Measurements from ENCODE around the gene LIPM. TPM values are rescaled to one million over a fixed set of nuclear protein-coding genes. Genes with fewer than 3 reads are reported as not detected.

Gene LIPM
- total RNA-seq, 1 experiment from 2014 or later, result not detected

- TF ChIP-seq CTCF (IDR thresholded peaks at IDR 0.05; ENCODE audit: unreplicated experiment), result no peak
- intact Hi-C loops (cut with micrococcal nuclease), result no loop called here
- CTCF ChIA-PET, result interaction anchor here (0.6 to 1.3 kb wide), 5 partner anchors 15 to 64 kb away, joined by 3 to 9 read pairs (median 3); no protein-coding TSS in a partner anchor
Measured at GRCh38 chr10:88870089-88870488, 67.6 kb downstream of the LIPM start.

More at GRCh38 chr10:88870089-88870488, 67.6 kb downstream of the LIPM start:
- Mint-ChIP-seq H3K27me3 (ENCODE audit: insufficient read depth, unreplicated experiment) (no peaks in the 10 kb centered on the region), H3K36me3 (ENCODE audit: insufficient read depth, unreplicated experiment) (no peaks in the 10 kb centered on the region), H3K9me3 (ENCODE audit: unreplicated experiment) (no peaks in the 10 kb centered on the region), H3K27ac (ENCODE audit: low read depth, unreplicated experiment) (no peak overlapping the region), H3K4me3 (ENCODE audit: unreplicated experiment) (no peak overlapping the region), H3K4me1 (ENCODE audit: insufficient read depth, unreplicated experiment) (peaks cover 4% of the 10 kb centered on the region)
- no peak for DNase-seq (ENCODE audit: unreplicated experiment)
- POLR2A ChIA-PET, result interaction anchor here (0.7 to 1.4 kb wide), 3 partner anchors 10 to 13 kb away, joined by 3 to 4 read pairs (median 3); partner anchors contain the start of gene STAMBPL1
- no TSS peak for BruUV-seq (replicated peaks)

Other genes with a start within 250 kb of the LIPM start
- gene RNLS, start 219.4 kb upstream of the LIPM start, total RNA-seq (2022), result not detected in 2 replicates
- not detected in 2 replicates for gene LIPJ, start 216.0 kb upstream of the LIPM start, total RNA-seq (2022)
- gene LIPF, start 138.3 kb upstream of the LIPM start, total RNA-seq (2022), result not detected in 2 replicates
- gene LIPK, start 96.5 kb upstream of the LIPM start, total RNA-seq (2022), result not detected in 2 replicates
- gene LIPN, start 42.7 kb upstream of the LIPM start, total RNA-seq (2022), result not detected in 2 replicates
- 0.26 TPM in 1 of 2 replicates, not detected in the other for gene ANKRD22, start 49.1 kb downstream of the LIPM start, total RNA-seq (2022)
- gene STAMBPL1, start 77.5 kb downstream of the LIPM start, total RNA-seq (2022), result 18.9 and 29.2 TPM in 2 replicates
- 25.4 and 25.6 TPM in 2 replicates for gene ACTA2, start 150.0 kb downstream of the LIPM start, total RNA-seq (2022)
- 55.6 and 60.2 TPM in 2 replicates for gene FAS, start 188.1 kb downstream of the LIPM start, total RNA-seq (2022)